ENCODE results near the gene ALG11. TPM values are rescaled to one million over a fixed set of nuclear protein-coding genes. Genes with fewer than 3 reads are reported as not detected.
"Not testable (repeated sequence)": the region's sequence is repeated elsewhere in the genome, so short reads cannot be mapped to it uniquely, and the experiment has no call there.

Gene ALG11
- total and polyA plus RNA-seq, 2 donors (not counting 1 experiment from before 2014, with no cell fraction given), result 18.7 to 21.8 TPM

- Histone ChIP-seq H3K4me2 (ENCODE audit: extremely low read depth, insufficient read depth, low read length) (no peak overlapping the region), H3K27ac (ENCODE audit: insufficient read depth, low read length) (no peak overlapping the region), H2AFZ (ENCODE audit: low read length) (no peak overlapping the region), H4K20me1 (ENCODE audit: control insufficient read depth, extremely low read depth, insufficient read depth, low read length) (no peaks in the 10 kb centered on the region), H3K27me3 (ENCODE audit: control insufficient read depth, insufficient read depth, low read length) (no peaks in the 10 kb centered on the region), H3K36me3 (ENCODE audit: control insufficient read depth, insufficient read depth, low read length) (no peaks in the 10 kb centered on the region), H3K4me3 (replicated peaks in 1 of 4; ENCODE audit: control extremely low read depth in 1 of 4, insufficient read depth in 1 of 4, low read depth in 3 of 4, low read length in 4 of 4) (no peak overlapping the region), H3K4me1 (ENCODE audit: control insufficient read depth, extremely low read depth, insufficient read depth, low read length) (no peaks in the 10 kb centered on the region), H3K9ac (ENCODE audit: insufficient read depth, low read length) (no peak overlapping the region), H3K9me3 (ENCODE audit: control insufficient read depth, insufficient read depth, low read depth, low read length) (no peaks in the 10 kb centered on the region), H3K79me2 (ENCODE audit: control insufficient read depth, insufficient read depth, low read length) (no peaks in the 10 kb centered on the region)
- DNase-seq (ENCODE audit: low read depth in 2 of 2), result no peak
- no peak for TF ChIP-seq CTCF (conservative IDR thresholded peaks at IDR 0.05 in 1 of 2, IDR thresholded peaks at IDR 0.05 in 1 of 2; ENCODE audit: low read depth in 1 of 2, low read length in 2 of 2)
- TF ChIP-seq EZH2 (IDR thresholded peaks at IDR 0.05; ENCODE audit: low read length, missing control alignments), result no peak
Measured at GRCh38 chr13:52029569-52029968, 17.4 kb downstream of the ALG11 start.

GRCh38 chr13:52030401-52030800 lies 18.2 kb downstream of the ALG11 start:
- not testable (repeated sequence) for DNase-seq (ENCODE audit: low read depth in 2 of 2); H4K20me1 ChIP-seq (ENCODE audit: control insufficient read depth, extremely low read depth, insufficient read depth, low read length); H3K9ac ChIP-seq (ENCODE audit: insufficient read depth, low read length); H3K4me3 ChIP-seq (replicated peaks in 1 of 4; ENCODE audit: control extremely low read depth in 1 of 4, insufficient read depth in 1 of 4, low read depth in 3 of 4, low read length in 4 of 4); H3K4me1 ChIP-seq (ENCODE audit: control insufficient read depth, extremely low read depth, insufficient read depth, low read length); H3K27me3 ChIP-seq (ENCODE audit: control insufficient read depth, insufficient read depth, low read length); H3K27ac ChIP-seq (ENCODE audit: insufficient read depth, low read length); H3K36me3 ChIP-seq (ENCODE audit: control insufficient read depth, insufficient read depth, low read length); H3K79me2 ChIP-seq (ENCODE audit: control insufficient read depth, insufficient read depth, low read length); H3K4me2 ChIP-seq (ENCODE audit: extremely low read depth, insufficient read depth, low read length); H3K9me3 ChIP-seq (ENCODE audit: control insufficient read depth, insufficient read depth, low read depth, low read length); H2AFZ ChIP-seq (ENCODE audit: low read length)

- no peaks in the 10 kb centered on the region for H4K20me1 ChIP-seq (ENCODE audit: control insufficient read depth, extremely low read depth, insufficient read depth, low read length)
- no peak overlapping the region for H3K4me2 ChIP-seq (ENCODE audit: extremely low read depth, insufficient read depth, low read length)
- H3K9ac ChIP-seq (ENCODE audit: insufficient read depth, low read length), result no peak overlapping the region
- H3K27ac ChIP-seq (ENCODE audit: insufficient read depth, low read length), result no peak overlapping the region
- no peak for DNase-seq (ENCODE audit: low read depth in 2 of 2)
- H3K4me1 ChIP-seq (ENCODE audit: control insufficient read depth, extremely low read depth, insufficient read depth, low read length), result no peaks in the 10 kb centered on the region
- no peak for TF ChIP-seq CTCF (conservative IDR thresholded peaks at IDR 0.05 in 1 of 2, IDR thresholded peaks at IDR 0.05 in 1 of 2; ENCODE audit: low read depth in 1 of 2, low read length in 2 of 2)
- TF ChIP-seq EZH2 (IDR thresholded peaks at IDR 0.05; ENCODE audit: low read length, missing control alignments), result no peak
- H3K27me3 ChIP-seq (ENCODE audit: control insufficient read depth, insufficient read depth, low read length), result no peaks in the 10 kb centered on the region
- no peak overlapping the region for H3K4me3 ChIP-seq (replicated peaks in 1 of 4; ENCODE audit: control extremely low read depth in 1 of 4, insufficient read depth in 1 of 4, low read depth in 3 of 4, low read length in 4 of 4)
- no peaks in the 10 kb centered on the region for H3K36me3 ChIP-seq (ENCODE audit: control insufficient read depth, insufficient read depth, low read length)
- no peaks in the 10 kb centered on the region for H3K79me2 ChIP-seq (ENCODE audit: control insufficient read depth, insufficient read depth, low read length)
- no peak overlapping the region for H2AFZ ChIP-seq (ENCODE audit: low read length)
- no peaks in the 10 kb centered on the region for H3K9me3 ChIP-seq (ENCODE audit: control insufficient read depth, insufficient read depth, low read depth, low read length)
Measured at GRCh38 chr13:52033039-52033438, 20.8 kb downstream of the ALG11 start.
